Adrenal gland (tissue), 5 donors: ENCODE data around the gene SH2D1B.

Experiments
- CTCF ChIP-seq, 6 experiments: fragments of 450-650 bp in 4 of 6; fragments of 200-600 bp in 2 of 6; sonication (generic) in 1 of 6; IDR thresholded peaks; 1 replicate in 5 of 6; 2 replicates in 1 of 6; pipeline versions ENCODE4 v1.5.1 to v1.8.0; 2016 to 2021; ENCODE audit warnings: antibody characterized with exemption in 6 of 6, mild to moderate bottlenecking in 2 of 6, moderate library complexity in 1 of 6
- POLR2A ChIP-seq, 2 donors: fragments of 450-650 bp; IDR thresholded peaks; one replicate each; pipeline ENCODE4 v1.6.1; 2017; ENCODE audit warnings: antibody characterized with exemption in 2 of 2, mild to moderate bottlenecking in 2 of 2, moderate library complexity in 1 of 2
- donor health status: DM: no; HTN: no; CAD: no.

- no peak for TF ChIP-seq CTCF (IDR thresholded peaks at IDR 0.05)
- TF ChIP-seq POLR2A (IDR thresholded peaks at IDR 0.05): no peak
Observed at GRCh38 chr1:162397039-162397448, 14.9 kb downstream of the SH2D1B start.
